Trophoblast cell (in vitro differentiated cells and primary cell): Measurements from ENCODE around the gene CADM2.

Experiments used
- DNase-seq, 2 donors: peaks; one replicate each; pipeline ENCODE4 v3.0.0-alpha.2; 2016
- H2AFZ ChIP-seq: 2 replicates; pipeline ENCODE4 v1.6.1; 2013; ENCODE audit warnings: low read length, moderate library complexity, mild to moderate bottlenecking; ENCODE audit not compliant: insufficient read depth, poor library complexity
- H2AK5ac ChIP-seq: 2 replicates; pipeline ENCODE4 v1.6.1; 2013; ENCODE audit warnings: mild to moderate bottlenecking, low read length
- H2BK120ac ChIP-seq: 2 replicates; pipeline ENCODE4 v1.6.1; 2013; ENCODE audit warnings: low read length, mild to moderate bottlenecking, moderate library complexity; ENCODE audit not compliant: insufficient read depth, poor library complexity
- H2BK12ac ChIP-seq: 2 replicates; pipeline ENCODE4 v1.6.1; 2013; ENCODE audit warnings: mild to moderate bottlenecking, low read length, moderate library complexity
- H2BK5ac ChIP-seq: 2 replicates; pipeline ENCODE4 v1.6.1; 2013; ENCODE audit warnings: low read length, low read depth, moderate library complexity, mild to moderate bottlenecking; ENCODE audit not compliant: poor library complexity
- H3K14ac ChIP-seq: 2 replicates; pipeline ENCODE4 v1.6.1; 2013; ENCODE audit warnings: mild to moderate bottlenecking, low read length
- H3K18ac ChIP-seq: 2 replicates; pipeline ENCODE4 v1.6.1; 2013; ENCODE audit warnings: mild to moderate bottlenecking, low read length
- H3K23ac ChIP-seq: 2 replicates; pipeline ENCODE4 v1.6.1; 2013; ENCODE audit warnings: low read length
- H3K27ac ChIP-seq: 2 replicates; pipeline ENCODE4 v1.5.1; 2013; ENCODE audit warnings: low read depth, mild to moderate bottlenecking, inconsistent platforms, low read length, moderate library complexity
- H3K27me3 ChIP-seq: 2 replicates; pipeline ENCODE4 v1.6.1; 2013; ENCODE audit warnings: inconsistent platforms, mild to moderate bottlenecking, low read length, moderate library complexity; ENCODE audit not compliant: insufficient read depth
- H3K36me3 ChIP-seq, 2 experiments: 1 replicate in 1 of 2; 2 replicates in 1 of 2; pipeline ENCODE4 v1.6.1; 2013; ENCODE audit warnings: low read length in 2 of 2, mild to moderate bottlenecking in 2 of 2, moderate library complexity in 1 of 2; ENCODE audit not compliant: insufficient read depth in 2 of 2, control insufficient read depth in 1 of 2
- H3K4ac ChIP-seq: 2 replicates; pipeline ENCODE4 v1.6.1; 2013; ENCODE audit warnings: low read depth, mild to moderate bottlenecking, low read length, moderate library complexity
- H3K4me1 ChIP-seq, 2 experiments: 1 replicate in 1 of 2; 2 replicates in 1 of 2; pipeline ENCODE4 v1.6.1; 2013; ENCODE audit warnings: low read length in 2 of 2, mild to moderate bottlenecking in 2 of 2, moderate library complexity in 1 of 2; ENCODE audit not compliant: insufficient read depth in 2 of 2, control insufficient read depth in 1 of 2
- H3K4me2 ChIP-seq: 2 replicates; pipeline ENCODE4 v1.6.1; 2013; ENCODE audit warnings: inconsistent platforms, mild to moderate bottlenecking, low read length, moderate library complexity
- H3K4me3 ChIP-seq: 2 replicates; pipeline ENCODE4 v1.5.1; 2013; ENCODE audit warnings: mild to moderate bottlenecking, low read depth, low read length, inconsistent platforms
- H3K79me1 ChIP-seq: one replicate; pipeline ENCODE4 v1.6.1; 2013; ENCODE audit warnings: low read length
- H3K79me2 ChIP-seq: 2 replicates; pipeline ENCODE4 v1.6.1; 2013; ENCODE audit warnings: low read length, mild to moderate bottlenecking; ENCODE audit not compliant: control insufficient read depth, insufficient read depth, poor library complexity
- H3K9ac ChIP-seq: 2 replicates; pipeline ENCODE4 v1.6.1; 2013; ENCODE audit warnings: mild to moderate bottlenecking, low read length
- H3K9me3 ChIP-seq: 2 replicates; pipeline ENCODE4 v1.6.1; 2013; ENCODE audit warnings: low read depth, mild to moderate bottlenecking, control low read depth, inconsistent platforms, low read length; ENCODE audit not compliant: insufficient read depth
- H4K12ac ChIP-seq: 2 replicates; pipeline ENCODE4 v1.6.1; 2013; ENCODE audit warnings: low read depth, mild to moderate bottlenecking, low read length, moderate library complexity
- H4K8ac ChIP-seq: 2 replicates; pipeline ENCODE4 v1.6.1; 2013; ENCODE audit warnings: low read depth, mild to moderate bottlenecking, low read length, moderate library complexity
- H4K91ac ChIP-seq: one replicate; pipeline ENCODE4 v1.6.1; 2013; ENCODE audit warnings: low read depth, mild to moderate bottlenecking, low read length, moderate library complexity
- WGBS: extraction: QIAGEN DNeasy Blood & Tissue Kit; methylation state at CpG from one replicate; pipeline ENCODE4 v1.1.7; 2013; ENCODE audit warnings: missing lambda C conversion rate; ENCODE audit not compliant: insufficient read length, insufficient coverage; ENCODE audit errors: extremely low coverage; 5-methylcytosine and 5-hydroxymethylcytosine counted together

The CADM2 gene

DNA sequence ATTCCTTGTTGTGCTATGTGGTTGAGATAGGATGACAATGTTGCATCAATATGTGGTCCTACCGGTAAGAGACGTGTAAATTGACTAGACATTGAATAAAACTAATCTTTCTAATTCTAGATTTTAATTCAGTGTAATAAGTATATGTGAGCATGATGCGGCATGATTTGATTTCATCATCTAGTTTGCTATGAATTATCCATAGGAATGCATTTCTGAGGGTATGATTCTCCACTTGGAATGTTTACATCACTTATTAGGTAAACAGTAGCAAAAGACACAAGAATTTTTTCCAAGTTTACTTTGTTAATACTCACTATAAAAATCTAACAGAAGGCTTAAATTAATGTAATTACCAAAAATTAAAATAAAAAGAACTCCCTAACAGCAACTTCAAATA lies 353.5 kb downstream of the CADM2 start:
- Histone ChIP-seq H3K27ac (no peak overlapping the region), H4K12ac (no peak overlapping the region), H3K9ac (no peak overlapping the region), H3K4ac (no peak overlapping the region), H3K18ac (no peak overlapping the region), H3K79me2 (no peaks in the 10 kb centered on the region), H3K36me3 (no peaks in the 10 kb centered on the region), H2BK120ac (no peak overlapping the region), H4K8ac (no peak overlapping the region), H3K9me3 (no peaks in the 10 kb centered on the region), H2BK12ac (no peak overlapping the region), H3K4me1 (no peaks in the 10 kb centered on the region), H3K14ac (no peak overlapping the region), H3K23ac (no peak overlapping the region), H3K79me1 (no peaks in the 10 kb centered on the region), H2BK5ac (no peak overlapping the region), H4K91ac (no peak overlapping the region), H2AFZ (no peak overlapping the region), H3K27me3 (no peaks in the 10 kb centered on the region), H3K4me2 (no peak overlapping the region), H3K4me3 (no peak overlapping the region), H2AK5ac (no peak overlapping the region)
- WGBS = no CpG with 5 or more reads among the region's 3 CpGs
- DNase-seq = no peak

DNA sequence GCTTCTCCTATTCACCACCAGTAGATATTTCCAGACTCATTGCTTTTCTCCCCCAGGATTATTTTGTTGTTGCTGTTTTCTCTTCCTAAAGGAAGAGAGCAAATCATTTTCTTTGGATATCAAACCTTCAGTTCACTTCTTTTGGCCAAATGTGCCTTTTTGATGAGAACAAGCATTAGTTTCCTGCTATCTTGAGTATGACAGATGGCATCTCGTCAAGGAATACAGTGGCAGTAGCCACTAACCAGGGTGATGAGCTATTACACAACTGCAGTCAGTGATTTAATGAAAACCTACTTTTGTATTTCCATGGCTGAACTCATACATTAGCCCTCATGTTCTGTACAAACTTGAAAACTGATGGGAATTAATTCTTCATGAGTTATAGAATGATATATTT lies 354.6 kb downstream of the CADM2 start:
- Histone ChIP-seq H3K9ac (no peak overlapping the region), H3K27ac (no peak overlapping the region), H4K12ac (no peak overlapping the region), H3K18ac (no peak overlapping the region), H3K79me2 (no peaks in the 10 kb centered on the region), H3K27me3 (no peaks in the 10 kb centered on the region), H3K79me1 (no peaks in the 10 kb centered on the region), H3K23ac (no peak overlapping the region), H3K4me2 (no peak overlapping the region), H3K4me1 (no peaks in the 10 kb centered on the region), H3K9me3 (no peaks in the 10 kb centered on the region), H3K4me3 (no peak overlapping the region), H2AFZ (no peak overlapping the region), H4K8ac (no peak overlapping the region), H3K14ac (no peak overlapping the region), H2BK5ac (no peak overlapping the region), H2BK12ac (no peak overlapping the region), H3K36me3 (no peaks in the 10 kb centered on the region), H2AK5ac (no peak overlapping the region), H3K4ac (no peak overlapping the region), H4K91ac (no peak overlapping the region), H2BK120ac (no peak overlapping the region)
- no CpG with 5 or more reads among the region's 1 CpG for WGBS
- DNase-seq = no peak

DNA sequence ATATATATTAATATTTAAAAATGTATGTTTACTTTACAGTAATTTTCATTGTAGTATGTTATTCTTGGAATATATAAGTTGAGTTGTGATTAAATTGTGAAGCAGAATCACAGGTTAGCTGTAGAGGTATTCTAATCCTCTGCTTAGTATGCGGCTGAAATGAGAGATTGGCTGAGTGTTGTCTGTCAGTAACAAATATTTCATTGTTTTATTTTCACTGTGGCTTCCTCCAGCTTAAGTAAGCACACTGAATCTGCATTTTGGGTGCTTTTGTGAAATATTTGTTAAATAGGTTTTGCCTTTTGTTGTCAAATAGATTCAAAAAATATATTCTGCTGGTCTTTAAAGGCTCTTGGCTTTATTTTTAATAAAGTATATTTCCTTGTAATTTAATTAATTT lies 357.5 kb downstream of the CADM2 start:
- Histone ChIP-seq H3K14ac (no peak overlapping the region), H4K91ac (no peak overlapping the region), H3K4ac (no peak overlapping the region), H2BK5ac (no peak overlapping the region), H3K9ac (no peak overlapping the region), H3K4me3 (no peak overlapping the region), H2BK120ac (no peak overlapping the region), H3K36me3 (no peaks in the 10 kb centered on the region), H2AK5ac (no peak overlapping the region), H3K79me2 (no peaks in the 10 kb centered on the region), H3K4me2 (no peak overlapping the region), H2BK12ac (no peak overlapping the region), H4K12ac (no peak overlapping the region), H2AFZ (no peak overlapping the region), H3K9me3 (no peaks in the 10 kb centered on the region), H3K23ac (no peak overlapping the region), H3K18ac (no peak overlapping the region), H3K4me1 (no peaks in the 10 kb centered on the region), H3K27ac (no peak overlapping the region), H4K8ac (no peak overlapping the region), H3K79me1 (no peaks in the 10 kb centered on the region), H3K27me3 (no peaks in the 10 kb centered on the region)
- DNase-seq = no peak
- WGBS = no CpG with 5 or more reads among the region's 1 CpG

DNA sequence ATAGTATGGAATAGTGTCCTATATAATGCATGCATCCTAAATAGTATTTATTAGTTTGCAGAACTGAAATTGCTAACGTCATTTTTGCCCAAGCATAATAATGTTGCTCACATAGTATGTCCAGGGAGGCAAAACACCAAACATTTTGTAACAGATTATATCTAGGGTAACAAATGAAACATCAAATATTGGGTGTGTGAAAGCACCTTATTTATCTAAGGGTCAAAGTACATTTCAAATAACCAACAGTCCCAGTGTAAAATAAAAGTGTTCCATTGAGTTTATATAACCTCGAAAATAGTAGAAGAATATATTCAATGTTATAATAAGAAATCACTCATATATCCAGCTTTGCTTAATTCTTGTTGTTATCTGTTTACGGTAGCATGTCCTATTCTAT lies 363.1 kb downstream of the CADM2 start:
- Histone ChIP-seq H2BK12ac (no peak overlapping the region), H2AK5ac (no peak overlapping the region), H3K23ac (no peak overlapping the region), H4K12ac (no peak overlapping the region), H3K4me3 (no peak overlapping the region), H4K91ac (no peak overlapping the region), H3K27me3 (no peaks in the 10 kb centered on the region), H3K4ac (no peak overlapping the region), H3K79me2 (no peaks in the 10 kb centered on the region), H2AFZ (no peak overlapping the region), H3K27ac (no peak overlapping the region), H3K14ac (no peak overlapping the region), H2BK5ac (no peak overlapping the region), H3K18ac (no peak overlapping the region), H3K9me3 (no peaks in the 10 kb centered on the region), H3K36me3 (no peaks in the 10 kb centered on the region), H3K9ac (no peak overlapping the region), H3K4me2 (no peak overlapping the region), H3K4me1 (no peaks in the 10 kb centered on the region), H2BK120ac (no peak overlapping the region), H3K79me1 (no peaks in the 10 kb centered on the region), H4K8ac (no peak overlapping the region)
- DNase-seq = no peak
- WGBS = no CpG with 5 or more reads among the region's 3 CpGs
